Measurements from ENCODE around the gene HEXD.

Gene HEXD

GRCh38 chr17:82449883-82450356 is 31.8 kb downstream of the HEXD start (continued):
- TF ChIP-seq ZNF654 (tag by site-specific recombination; IDR thresholded peaks at IDR 0.05; ENCODE audit: low read depth) (no peak), BCL11A (tag by site-specific recombination; IDR thresholded peaks at IDR 0.05; ENCODE audit: low read depth) (no peak)

DNA sequence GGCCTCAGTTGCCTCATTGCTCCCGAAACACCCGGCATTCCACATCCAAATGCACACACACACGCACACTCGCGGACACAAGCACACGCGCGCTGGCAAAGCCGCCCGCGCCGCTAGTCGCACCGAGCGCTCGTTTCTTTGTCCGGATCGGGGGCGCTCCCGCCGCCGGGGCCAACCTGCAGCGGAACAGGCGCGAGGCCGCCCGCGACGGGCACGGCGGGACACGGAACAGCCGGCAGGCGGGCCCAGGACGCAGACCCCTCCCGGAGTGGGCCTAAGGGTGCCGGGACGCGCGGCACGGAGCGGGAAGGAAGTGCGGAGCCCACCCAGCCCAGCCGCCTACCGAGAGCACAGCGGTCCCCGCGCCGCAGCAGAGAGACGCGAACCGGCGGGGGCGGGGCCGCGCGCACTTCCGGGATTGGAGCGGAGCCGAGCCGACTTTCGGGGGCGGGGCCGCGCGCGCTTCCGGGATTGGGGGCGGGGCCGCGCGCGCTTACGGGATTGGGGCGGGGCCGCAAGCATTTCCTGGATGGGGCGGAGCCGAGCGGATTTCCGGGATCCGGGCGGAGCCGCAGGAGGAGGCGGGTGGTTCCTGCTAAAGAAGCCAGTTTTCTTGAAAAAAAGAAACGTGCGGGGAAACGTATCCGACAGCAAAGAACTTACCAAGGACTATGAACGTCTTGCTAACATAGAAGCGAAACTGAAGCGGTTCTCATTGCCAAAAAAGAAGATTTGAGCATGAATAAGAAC is 32.4 kb downstream of the HEXD start, which contains the start of gene CYBC1:
Gene CYBC1, minus strand, starts transcription at position 396 of the 750 bp plus-strand sequence. CDS start 1,498 bp downstream, outside the sequence.
- H3K4me1 ChIP-seq (ENCODE audit: control insufficient read depth, insufficient read depth, low read length) = peaks cover 4% of the 10 kb centered on the region; the same call in 1 of the 2 replicates
- ChIA-PET CTCF (no interaction called here), POLR2A (interaction anchor here (0.6 kb wide), 1 partner anchor 424 kb away, joined by 3 read pairs; no protein-coding TSS in a partner anchor)
- no peaks in the 10 kb centered on the region for H3K9me3 ChIP-seq (ENCODE audit: control insufficient read depth, insufficient read depth, low read depth, low read length)
- peaks cover 0 to 12% of the 10 kb centered on the region in 2 experiments; a peak in 1 of 3 replicates for H3K36me3 ChIP-seq (ENCODE audit: control insufficient read depth in 2 of 2, insufficient read depth in 1 of 2, low read length in 2 of 2)
- peak within 1 kb of the TSS; percentile 69 for H3K27ac ChIP-seq (ENCODE audit: extremely low read depth, low read depth, low read length)
- peak within 1 kb of the TSS; percentile 82 for H3K4me3 ChIP-seq (ENCODE audit: low read depth, low read length)
- TF ChIP-seq ZNF558 (tag by site-specific recombination; IDR thresholded peaks at IDR 0.05) = no peak
- no peak for TF ChIP-seq ZNF776 (tag by site-specific recombination; IDR thresholded peaks at IDR 0.05; ENCODE audit: borderline replicate concordance)
- no peak for TF ChIP-seq ZNF768 (tag by site-specific recombination; IDR thresholded peaks at IDR 0.05)
- no peak; the same call in 1 of the 2 replicates for TF ChIP-seq ZBTB17 (tag by site-specific recombination; IDR thresholded peaks at IDR 0.05)
- TF ChIP-seq KLF16 (tag by site-specific recombination; IDR thresholded peaks at IDR 0.05) = peak; percentile 71; the same call in 1 of the 2 replicates
- TF ChIP-seq, protein P1, sequence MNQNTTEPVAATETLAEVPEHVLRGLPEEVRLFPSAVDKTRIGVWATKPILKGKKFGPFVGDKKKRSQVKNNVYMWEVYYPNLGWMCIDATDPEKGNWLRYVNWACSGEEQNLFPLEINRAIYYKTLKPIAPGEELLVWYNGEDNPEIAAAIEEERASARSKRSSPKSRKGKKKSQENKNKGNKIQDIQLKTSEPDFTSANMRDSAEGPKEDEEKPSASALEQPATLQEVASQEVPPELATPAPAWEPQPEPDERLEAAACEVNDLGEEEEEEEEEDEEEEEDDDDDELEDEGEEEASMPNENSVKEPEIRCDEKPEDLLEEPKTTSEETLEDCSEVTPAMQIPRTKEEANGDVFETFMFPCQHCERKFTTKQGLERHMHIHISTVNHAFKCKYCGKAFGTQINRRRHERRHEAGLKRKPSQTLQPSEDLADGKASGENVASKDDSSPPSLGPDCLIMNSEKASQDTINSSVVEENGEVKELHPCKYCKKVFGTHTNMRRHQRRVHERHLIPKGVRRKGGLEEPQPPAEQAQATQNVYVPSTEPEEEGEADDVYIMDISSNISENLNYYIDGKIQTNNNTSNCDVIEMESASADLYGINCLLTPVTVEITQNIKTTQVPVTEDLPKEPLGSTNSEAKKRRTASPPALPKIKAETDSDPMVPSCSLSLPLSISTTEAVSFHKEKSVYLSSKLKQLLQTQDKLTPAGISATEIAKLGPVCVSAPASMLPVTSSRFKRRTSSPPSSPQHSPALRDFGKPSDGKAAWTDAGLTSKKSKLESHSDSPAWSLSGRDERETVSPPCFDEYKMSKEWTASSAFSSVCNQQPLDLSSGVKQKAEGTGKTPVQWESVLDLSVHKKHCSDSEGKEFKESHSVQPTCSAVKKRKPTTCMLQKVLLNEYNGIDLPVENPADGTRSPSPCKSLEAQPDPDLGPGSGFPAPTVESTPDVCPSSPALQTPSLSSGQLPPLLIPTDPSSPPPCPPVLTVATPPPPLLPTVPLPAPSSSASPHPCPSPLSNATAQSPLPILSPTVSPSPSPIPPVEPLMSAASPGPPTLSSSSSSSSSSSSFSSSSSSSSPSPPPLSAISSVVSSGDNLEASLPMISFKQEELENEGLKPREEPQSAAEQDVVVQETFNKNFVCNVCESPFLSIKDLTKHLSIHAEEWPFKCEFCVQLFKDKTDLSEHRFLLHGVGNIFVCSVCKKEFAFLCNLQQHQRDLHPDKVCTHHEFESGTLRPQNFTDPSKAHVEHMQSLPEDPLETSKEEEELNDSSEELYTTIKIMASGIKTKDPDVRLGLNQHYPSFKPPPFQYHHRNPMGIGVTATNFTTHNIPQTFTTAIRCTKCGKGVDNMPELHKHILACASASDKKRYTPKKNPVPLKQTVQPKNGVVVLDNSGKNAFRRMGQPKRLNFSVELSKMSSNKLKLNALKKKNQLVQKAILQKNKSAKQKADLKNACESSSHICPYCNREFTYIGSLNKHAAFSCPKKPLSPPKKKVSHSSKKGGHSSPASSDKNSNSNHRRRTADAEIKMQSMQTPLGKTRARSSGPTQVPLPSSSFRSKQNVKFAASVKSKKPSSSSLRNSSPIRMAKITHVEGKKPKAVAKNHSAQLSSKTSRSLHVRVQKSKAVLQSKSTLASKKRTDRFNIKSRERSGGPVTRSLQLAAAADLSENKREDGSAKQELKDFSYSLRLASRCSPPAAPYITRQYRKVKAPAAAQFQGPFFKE (tag by site-specific recombination; IDR thresholded peaks at IDR 0.05; ENCODE audit: borderline replicate concordance) = no peak
- no peak for TF ChIP-seq ZXDB (tag by site-specific recombination; IDR thresholded peaks at IDR 0.05)
- no peak for TF ChIP-seq ZNF169 (tag by site-specific recombination; IDR thresholded peaks at IDR 0.05)
- TF ChIP-seq ZNF488 (tag by site-specific recombination; IDR thresholded peaks at IDR 0.05) = no peak
- no peak for TF ChIP-seq KLF7 (tag by site-specific recombination; IDR thresholded peaks at IDR 0.05; ENCODE audit: borderline replicate concordance)
- no peak for TF ChIP-seq ZNF433 (tag by site-specific recombination; IDR thresholded peaks at IDR 0.05; ENCODE audit: low read depth)
- TF ChIP-seq TCF7L2 (IDR thresholded peaks at IDR 0.05; ENCODE audit: borderline replicate concordance, low read depth, low read length) = no peak
- no peak for TF ChIP-seq ZBTB10 (tag by site-specific recombination; IDR thresholded peaks at IDR 0.05)
- no peak for TF ChIP-seq ZNF394 (tag by site-specific recombination; IDR thresholded peaks at IDR 0.05; ENCODE audit: borderline replicate concordance)
- TF ChIP-seq SP2 (tag by site-specific recombination; IDR thresholded peaks at IDR 0.05) = peak; percentile 88
- TF ChIP-seq ZNF19 (tag by site-specific recombination; IDR thresholded peaks at IDR 0.05; ENCODE audit: low read depth) = no peak
- TF ChIP-seq IKZF3 (tag by site-specific recombination; IDR thresholded peaks at IDR 0.05) = peak; percentile 63
- TF ChIP-seq PRDM10 (tag by site-specific recombination; IDR thresholded peaks at IDR 0.05) = no peak
